ENCODE measurements around the gene LPIN3. TPM values are rescaled to one million over a fixed set of nuclear protein-coding genes. Genes with fewer than 3 reads are reported as not detected.

The LPIN3 gene
- total RNA-seq, 2 experiments from 2014 or later: 1.9 to 2.4 TPM

GRCh38 chr20:41334036-41334435 lies 6.6 kb upstream of the LPIN3 start:
- Mint-ChIP-seq H3K4me1 (ENCODE audit: low read depth) (peaks cover 10% of the 10 kb centered on the region), H3K27ac (no peak overlapping the region), H3K27me3 (peaks cover 7% of the 10 kb centered on the region), H3K36me3 (ENCODE audit: low read depth) (no peaks in the 10 kb centered on the region), H3K4me3 (no peak overlapping the region), H3K9me3 (no peaks in the 10 kb centered on the region)
- H3K36me3 ChIP-seq (ENCODE audit: insufficient read depth, low read length): no peaks in the 10 kb centered on the region
- DNase-seq (no peak), ATAC-seq (ENCODE audit: poor library complexity) (no peak)
- peaks cover 12% of the 10 kb centered on the region for H3K4me1 ChIP-seq (ENCODE audit: insufficient read depth, low read length)
- H3K27me3 ChIP-seq (ENCODE audit: control insufficient read depth in 1 of 2, insufficient read depth in 2 of 2, low read length in 2 of 2): no peaks in the 10 kb centered on the region
- TF ChIP-seq, protein P1, sequence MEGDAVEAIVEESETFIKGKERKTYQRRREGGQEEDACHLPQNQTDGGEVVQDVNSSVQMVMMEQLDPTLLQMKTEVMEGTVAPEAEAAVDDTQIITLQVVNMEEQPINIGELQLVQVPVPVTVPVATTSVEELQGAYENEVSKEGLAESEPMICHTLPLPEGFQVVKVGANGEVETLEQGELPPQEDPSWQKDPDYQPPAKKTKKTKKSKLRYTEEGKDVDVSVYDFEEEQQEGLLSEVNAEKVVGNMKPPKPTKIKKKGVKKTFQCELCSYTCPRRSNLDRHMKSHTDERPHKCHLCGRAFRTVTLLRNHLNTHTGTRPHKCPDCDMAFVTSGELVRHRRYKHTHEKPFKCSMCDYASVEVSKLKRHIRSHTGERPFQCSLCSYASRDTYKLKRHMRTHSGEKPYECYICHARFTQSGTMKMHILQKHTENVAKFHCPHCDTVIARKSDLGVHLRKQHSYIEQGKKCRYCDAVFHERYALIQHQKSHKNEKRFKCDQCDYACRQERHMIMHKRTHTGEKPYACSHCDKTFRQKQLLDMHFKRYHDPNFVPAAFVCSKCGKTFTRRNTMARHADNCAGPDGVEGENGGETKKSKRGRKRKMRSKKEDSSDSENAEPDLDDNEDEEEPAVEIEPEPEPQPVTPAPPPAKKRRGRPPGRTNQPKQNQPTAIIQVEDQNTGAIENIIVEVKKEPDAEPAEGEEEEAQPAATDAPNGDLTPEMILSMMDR (IDR thresholded peaks at IDR 0.05): no peak
- H3K27ac ChIP-seq (ENCODE audit: low read depth in 1 of 2, low read length in 2 of 2): no peak overlapping the region
- ChIA-PET POLR2A (no interaction called here), CTCF (interaction anchor here (1.3 kb wide), 1 partner anchor 11 kb away, joined by 3 read pairs; no protein-coding TSS in a partner anchor)
- H3K9me3 ChIP-seq (ENCODE audit: control insufficient read depth in 1 of 2, insufficient read depth in 1 of 2, low read length in 2 of 2): no peaks in the 10 kb centered on the region
- intact Hi-C loops (cut with DNase I, micrococcal nuclease): loop anchor here in 1 of 2 experiments (10.0 kb wide), 1 partner anchor 99 kb away; no protein-coding TSS in a partner anchor
- no peak overlapping the region for H3K4me3 ChIP-seq (ENCODE audit: low read length)

DNA sequence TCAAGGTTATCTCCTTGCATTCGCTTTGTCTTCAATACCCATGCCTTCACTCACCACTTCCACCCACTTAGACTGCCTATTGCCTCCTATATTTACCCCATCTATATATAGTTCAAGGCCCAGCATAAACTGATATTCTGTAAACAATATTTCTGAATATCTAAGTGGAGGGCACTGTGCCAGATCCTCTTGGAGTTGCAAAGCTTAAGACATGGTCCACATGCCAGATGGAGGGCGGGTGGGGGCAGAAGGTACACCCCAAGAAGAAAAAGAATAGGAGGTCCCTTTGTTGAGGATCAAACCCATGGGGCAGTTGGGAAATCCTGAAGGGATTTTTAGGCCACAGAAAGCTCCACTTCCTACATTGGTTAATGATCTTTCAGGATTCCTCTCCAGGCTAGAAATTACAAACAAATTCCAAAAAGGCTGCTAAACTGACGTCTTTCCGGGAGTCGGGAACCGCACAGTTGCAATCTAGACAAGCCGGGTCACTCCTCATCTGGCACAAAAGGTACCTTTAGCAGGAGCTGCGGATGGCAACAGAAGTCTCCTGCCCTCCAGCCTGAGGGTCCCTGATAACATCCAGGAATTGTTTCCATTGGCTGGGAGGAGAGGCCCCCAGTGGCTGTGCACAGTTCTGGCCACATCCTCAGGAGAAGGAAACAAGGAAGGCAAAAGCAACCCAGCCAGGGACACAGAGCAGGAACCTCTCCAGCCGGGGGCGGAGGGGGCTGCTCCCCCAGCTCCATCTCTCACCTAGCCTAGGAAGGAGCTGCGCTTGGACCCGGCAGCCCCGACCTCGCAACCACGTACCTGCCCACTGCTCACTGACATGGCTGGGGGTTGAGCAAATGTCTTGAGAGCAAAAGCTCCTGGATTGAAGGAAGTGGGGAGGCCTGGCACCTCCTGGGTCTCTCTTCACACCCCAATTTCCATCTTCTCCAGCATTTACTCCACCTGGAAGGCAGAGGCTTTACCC lies 5.9 kb upstream of the LPIN3 start:
- Mint-ChIP-seq H3K9me3 (no peaks in the 10 kb centered on the region), H3K27me3 (peaks cover 7% of the 10 kb centered on the region), H3K27ac (no peak overlapping the region), H3K4me1 (ENCODE audit: low read depth) (peaks cover 6% of the 10 kb centered on the region), H3K36me3 (ENCODE audit: low read depth) (no peaks in the 10 kb centered on the region), H3K4me3 (no peak overlapping the region)
- no peak for ATAC-seq (ENCODE audit: poor library complexity)
- intact Hi-C loops (cut with DNase I, micrococcal nuclease): loop anchor here in 1 of 2 experiments (10.0 kb wide), 1 partner anchor 100 kb away; no protein-coding TSS in a partner anchor
- DNase-seq: no peak
- ChIA-PET POLR2A (no interaction called here), CTCF (interaction anchor here (1.3 kb wide), 1 partner anchor 12 kb away, joined by 3 read pairs; no protein-coding TSS in a partner anchor)
- H3K9me3 ChIP-seq (ENCODE audit: control insufficient read depth in 1 of 2, insufficient read depth in 1 of 2, low read length in 2 of 2): no peaks in the 10 kb centered on the region
- H3K27ac ChIP-seq (ENCODE audit: low read depth in 1 of 2, low read length in 2 of 2): no peak overlapping the region
- H3K36me3 ChIP-seq (ENCODE audit: insufficient read depth, low read length): no peaks in the 10 kb centered on the region
- no peak overlapping the region for H3K4me3 ChIP-seq (ENCODE audit: low read length)
- TF ChIP-seq, protein P1 (IDR thresholded peaks at IDR 0.05): no peak
- H3K27me3 ChIP-seq (ENCODE audit: control insufficient read depth in 1 of 2, insufficient read depth in 2 of 2, low read length in 2 of 2): no peaks in the 10 kb centered on the region
- H3K4me1 ChIP-seq (ENCODE audit: insufficient read depth, low read length): peaks cover 8% of the 10 kb centered on the region

- H3K9me3 ChIP-seq (ENCODE audit: control insufficient read depth in 1 of 2, insufficient read depth in 1 of 2, low read length in 2 of 2): no peaks in the 10 kb centered on the region
- no peak overlapping the region for H3K27ac ChIP-seq (ENCODE audit: low read depth in 1 of 2, low read length in 2 of 2)
- no peak for ATAC-seq (ENCODE audit: poor library complexity)
- Mint-ChIP-seq H3K4me1 (ENCODE audit: low read depth) (peaks cover 11% of the 10 kb centered on the region), H3K27me3 (peaks cover 7% of the 10 kb centered on the region), H3K9me3 (no peaks in the 10 kb centered on the region), H3K36me3 (ENCODE audit: low read depth) (no peaks in the 10 kb centered on the region), H3K27ac (no peak overlapping the region), H3K4me3 (no peak overlapping the region)
- POLR2A ChIA-PET: no interaction called here
- no peak for DNase-seq
- H3K27me3 ChIP-seq (ENCODE audit: control insufficient read depth in 1 of 2, insufficient read depth in 2 of 2, low read length in 2 of 2): no peaks in the 10 kb centered on the region
- CTCF ChIA-PET: no interaction called here
- H3K4me1 ChIP-seq (ENCODE audit: insufficient read depth, low read length): peaks cover 10% of the 10 kb centered on the region
- no peaks in the 10 kb centered on the region for H3K36me3 ChIP-seq (ENCODE audit: insufficient read depth, low read length)
- intact Hi-C loops (cut with DNase I, micrococcal nuclease): loop anchor here in 1 of 2 experiments (10.0 kb wide), 1 partner anchor 101 kb away; no protein-coding TSS in a partner anchor
- TF ChIP-seq, protein P1 (IDR thresholded peaks at IDR 0.05): no peak
- H3K4me3 ChIP-seq (ENCODE audit: low read length): no peak overlapping the region
Observed at GRCh38 chr20:41335591-41335990, 5.0 kb upstream of the LPIN3 start.
